ENCODE results near the gene ATL1. TPM values are rescaled to one million over a fixed set of nuclear protein-coding genes. Genes with fewer than 3 reads are reported as not detected.
A peak's percentile ranks its signal among the peaks of the same experiment; 100 is the strongest.

ATL1 gene
- total and polyA plus RNA-seq, 2 of the 13 experiments (the other 11 are each of a cell fraction or from before 2014, with no cell fraction given): 0.60 to 0.65 TPM

GRCh38 chr14:50531595-50532501, 28.1 kb upstream of the ATL1 start (continued):
- no peak; the same call in 1 of the 2 replicates for TF ChIP-seq SIX1 (CRISPR knock-in tag; IDR thresholded peaks at IDR 0.05; ENCODE audit: borderline replicate concordance)
- no peak for TF ChIP-seq SIN3A (IDR thresholded peaks at IDR 0.05; ENCODE audit: borderline replicate concordance, low read depth, low read length)
- no peak for TF ChIP-seq SYNCRIP (IDR thresholded peaks at IDR 0.05; ENCODE audit: insufficient read depth, low read depth, low read length)
- TF ChIP-seq BRF2 (CRISPR knock-in tag; IDR thresholded peaks at IDR 0.05): no peak; the same call in 1 of the 2 replicates
- no peak for TF ChIP-seq CC2D1A (CRISPR knock-in tag; IDR thresholded peaks at IDR 0.05)
- TF ChIP-seq TEAD3 (CRISPR knock-in tag; optimal IDR thresholded peaks at IDR 0.05; ENCODE audit: borderline replicate concordance): no peak
- no peak for TF ChIP-seq ZNF160 (CRISPR knock-in tag; IDR thresholded peaks at IDR 0.05)
- no peak for TF ChIP-seq ZNF784 (CRISPR knock-in tag; IDR thresholded peaks at IDR 0.05; ENCODE audit: borderline replicate concordance)
- TF ChIP-seq AFF4 (CRISPR knock-in tag; IDR thresholded peaks at IDR 0.05): no peak
- peak in 1 of 2 experiments; percentile 16; a peak in 1 of 4 replicates for TF ChIP-seq KLF16 (CRISPR knock-in tag; IDR thresholded peaks at IDR 0.05)
- TF ChIP-seq NFRKB (IDR thresholded peaks at IDR 0.05): no peak
- 0 out of 2 replicates have a peak, but pooled peaks have one; percentile 10 for TF ChIP-seq ELF3 (CRISPR knock-in tag; IDR thresholded peaks at IDR 0.05)
- TF ChIP-seq BCL3 (CRISPR knock-in tag; IDR thresholded peaks at IDR 0.05): no peak; the same call in 1 of the 2 replicates
- TF ChIP-seq NCOR1 (IDR thresholded peaks at IDR 0.05; ENCODE audit: borderline replicate concordance, low read length): no peak; the same call in 1 of the 2 replicates
- no peak for TF ChIP-seq PTBP1 (IDR thresholded peaks at IDR 0.05; ENCODE audit: low read depth, low read length, poor library complexity, severe bottlenecking)
- TF ChIP-seq ELK4 (CRISPR knock-in tag; IDR thresholded peaks at IDR 0.05; ENCODE audit: borderline replicate concordance): no peak
- TF ChIP-seq MXD4 (CRISPR knock-in tag; IDR thresholded peaks at IDR 0.05): no peak; the same call in 1 of the 2 replicates
- TF ChIP-seq DRAP1 (CRISPR knock-in tag; IDR thresholded peaks at IDR 0.05): no peak

All from HepG2 (cell line).